ENCODE results near the gene NPFFR1. TPM values are rescaled to one million over a fixed set of nuclear protein-coding genes. Genes with fewer than 3 reads are reported as not detected.

The NPFFR1 gene
- total and polyA plus RNA-seq, 4 donors = under 0.01 TPM; not detected in 3

DNA sequence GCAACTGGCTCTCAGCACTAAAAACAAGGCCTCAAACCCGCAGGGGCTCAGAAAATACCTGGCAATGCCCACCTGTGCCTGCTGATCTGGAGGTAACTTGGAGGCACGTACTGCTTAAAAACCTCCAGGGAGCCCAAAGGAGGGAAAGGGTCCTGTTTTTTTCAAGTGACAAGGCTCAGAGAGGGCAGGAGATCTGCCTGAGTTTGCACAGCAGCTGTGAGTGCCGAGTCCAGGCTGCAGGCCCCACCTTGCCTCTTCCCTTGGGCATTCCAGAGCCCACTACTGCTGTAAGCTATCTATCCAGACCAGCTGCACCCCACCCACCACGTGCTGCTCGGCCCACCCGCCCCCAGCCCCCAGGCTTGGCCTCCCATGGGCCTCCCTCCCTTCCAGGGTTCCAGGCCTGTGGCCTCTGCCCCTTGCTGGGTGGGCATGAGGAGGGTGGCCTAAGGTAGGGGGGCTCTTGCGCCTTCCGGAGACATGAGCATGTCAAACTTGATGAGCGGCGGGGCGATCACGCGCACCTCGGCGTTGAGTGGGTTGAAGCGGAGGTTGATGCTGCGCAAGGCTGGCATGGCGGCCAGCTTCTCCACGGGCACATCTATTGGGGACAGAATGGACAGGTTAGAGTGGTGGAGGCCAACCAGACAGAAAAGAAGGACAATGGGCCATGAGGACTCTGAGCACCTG, 17.2 kb upstream of the NPFFR1 start:
- DNase-seq (ENCODE audit: low spot score) = no peak
- Histone ChIP-seq H3K36me3 (ENCODE audit: control insufficient read depth in 4 of 4, insufficient read depth in 3 of 4, low read depth in 1 of 4, low read length in 3 of 4) (peaks cover 0 to 21% (median 8%) of the 10 kb centered on the region in 4 donors), H3K9me3 (ENCODE audit: control insufficient read depth in 4 of 4, low read length in 3 of 4) (no peaks in the 10 kb centered on the region), H3K4me3 (ENCODE audit: low read depth in 1 of 3, low read length in 3 of 3) (no peak overlapping the region), H3K4me1 (ENCODE audit: control insufficient read depth in 4 of 4, insufficient read depth in 4 of 4, low read length in 3 of 4) (no peaks in the 10 kb centered on the region), H3K9ac (ENCODE audit: low read depth in 1 of 2, low read length in 2 of 2) (no peak overlapping the region), H3K27ac (ENCODE audit: low read depth in 1 of 2, low read length in 2 of 2) (no peak overlapping the region), H3K27me3 (ENCODE audit: control insufficient read depth in 4 of 4, insufficient read depth in 4 of 4, low read length in 3 of 4) (no peaks in the 10 kb centered on the region)
- no peak for TF ChIP-seq YY1 (IDR thresholded peaks at IDR 0.05)
- no peak for TF ChIP-seq HNF4G (IDR thresholded peaks at IDR 0.05)
- no peak for TF ChIP-seq FOXA2 (IDR thresholded peaks at IDR 0.05)
- TF ChIP-seq HNF4A (conservative IDR thresholded peaks at IDR 0.05) = no peak
- 97% methylated on average over 19 of the region's 19 CpGs for WGBS

DNA sequence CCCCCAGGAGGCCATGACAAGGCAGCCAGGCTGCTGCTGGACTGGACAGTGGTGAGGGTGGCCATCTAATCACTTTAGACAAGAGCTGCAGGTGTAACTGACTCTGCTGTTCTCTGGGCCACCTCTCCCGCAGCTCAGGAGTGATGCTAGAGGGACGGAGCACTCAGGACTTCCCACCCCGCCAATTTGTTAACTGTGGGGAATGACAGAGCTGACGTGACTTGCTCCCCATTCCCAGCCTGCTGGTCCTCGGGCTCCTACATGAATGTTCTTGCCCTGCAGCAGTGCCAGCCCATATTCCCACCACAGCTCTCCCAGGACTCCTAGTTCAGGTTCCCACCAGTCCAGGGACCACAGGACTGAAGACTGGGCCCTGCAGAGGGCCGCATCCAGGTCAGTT, 16.7 kb upstream of the NPFFR1 start:
- TF ChIP-seq, protein P1, sequence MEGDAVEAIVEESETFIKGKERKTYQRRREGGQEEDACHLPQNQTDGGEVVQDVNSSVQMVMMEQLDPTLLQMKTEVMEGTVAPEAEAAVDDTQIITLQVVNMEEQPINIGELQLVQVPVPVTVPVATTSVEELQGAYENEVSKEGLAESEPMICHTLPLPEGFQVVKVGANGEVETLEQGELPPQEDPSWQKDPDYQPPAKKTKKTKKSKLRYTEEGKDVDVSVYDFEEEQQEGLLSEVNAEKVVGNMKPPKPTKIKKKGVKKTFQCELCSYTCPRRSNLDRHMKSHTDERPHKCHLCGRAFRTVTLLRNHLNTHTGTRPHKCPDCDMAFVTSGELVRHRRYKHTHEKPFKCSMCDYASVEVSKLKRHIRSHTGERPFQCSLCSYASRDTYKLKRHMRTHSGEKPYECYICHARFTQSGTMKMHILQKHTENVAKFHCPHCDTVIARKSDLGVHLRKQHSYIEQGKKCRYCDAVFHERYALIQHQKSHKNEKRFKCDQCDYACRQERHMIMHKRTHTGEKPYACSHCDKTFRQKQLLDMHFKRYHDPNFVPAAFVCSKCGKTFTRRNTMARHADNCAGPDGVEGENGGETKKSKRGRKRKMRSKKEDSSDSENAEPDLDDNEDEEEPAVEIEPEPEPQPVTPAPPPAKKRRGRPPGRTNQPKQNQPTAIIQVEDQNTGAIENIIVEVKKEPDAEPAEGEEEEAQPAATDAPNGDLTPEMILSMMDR (IDR thresholded peaks at IDR 0.05; ENCODE audit: low read depth, low read length, missing input control) = no peak
- no peak for TF ChIP-seq JUND (IDR thresholded peaks at IDR 0.05)
- TF ChIP-seq FOXA1 (IDR thresholded peaks at IDR 0.05) = no peak
- TF ChIP-seq, protein P2, sequence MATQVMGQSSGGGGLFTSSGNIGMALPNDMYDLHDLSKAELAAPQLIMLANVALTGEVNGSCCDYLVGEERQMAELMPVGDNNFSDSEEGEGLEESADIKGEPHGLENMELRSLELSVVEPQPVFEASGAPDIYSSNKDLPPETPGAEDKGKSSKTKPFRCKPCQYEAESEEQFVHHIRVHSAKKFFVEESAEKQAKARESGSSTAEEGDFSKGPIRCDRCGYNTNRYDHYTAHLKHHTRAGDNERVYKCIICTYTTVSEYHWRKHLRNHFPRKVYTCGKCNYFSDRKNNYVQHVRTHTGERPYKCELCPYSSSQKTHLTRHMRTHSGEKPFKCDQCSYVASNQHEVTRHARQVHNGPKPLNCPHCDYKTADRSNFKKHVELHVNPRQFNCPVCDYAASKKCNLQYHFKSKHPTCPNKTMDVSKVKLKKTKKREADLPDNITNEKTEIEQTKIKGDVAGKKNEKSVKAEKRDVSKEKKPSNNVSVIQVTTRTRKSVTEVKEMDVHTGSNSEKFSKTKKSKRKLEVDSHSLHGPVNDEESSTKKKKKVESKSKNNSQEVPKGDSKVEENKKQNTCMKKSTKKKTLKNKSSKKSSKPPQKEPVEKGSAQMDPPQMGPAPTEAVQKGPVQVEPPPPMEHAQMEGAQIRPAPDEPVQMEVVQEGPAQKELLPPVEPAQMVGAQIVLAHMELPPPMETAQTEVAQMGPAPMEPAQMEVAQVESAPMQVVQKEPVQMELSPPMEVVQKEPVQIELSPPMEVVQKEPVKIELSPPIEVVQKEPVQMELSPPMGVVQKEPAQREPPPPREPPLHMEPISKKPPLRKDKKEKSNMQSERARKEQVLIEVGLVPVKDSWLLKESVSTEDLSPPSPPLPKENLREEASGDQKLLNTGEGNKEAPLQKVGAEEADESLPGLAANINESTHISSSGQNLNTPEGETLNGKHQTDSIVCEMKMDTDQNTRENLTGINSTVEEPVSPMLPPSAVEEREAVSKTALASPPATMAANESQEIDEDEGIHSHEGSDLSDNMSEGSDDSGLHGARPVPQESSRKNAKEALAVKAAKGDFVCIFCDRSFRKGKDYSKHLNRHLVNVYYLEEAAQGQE (IDR thresholded peaks at IDR 0.05) = no peak
- TF ChIP-seq SP1 (IDR thresholded peaks at IDR 0.05) = no peak
- TF ChIP-seq YY1 (IDR thresholded peaks at IDR 0.05) = no peak
- TF ChIP-seq, protein P3, sequence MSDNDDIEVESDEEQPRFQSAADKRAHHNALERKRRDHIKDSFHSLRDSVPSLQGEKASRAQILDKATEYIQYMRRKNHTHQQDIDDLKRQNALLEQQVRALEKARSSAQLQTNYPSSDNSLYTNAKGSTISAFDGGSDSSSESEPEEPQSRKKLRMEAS (IDR thresholded peaks at IDR 0.05) = no peak
- no peak for TF ChIP-seq NR2F2 (IDR thresholded peaks at IDR 0.05)
- no peak for TF ChIP-seq HNF4A (conservative IDR thresholded peaks at IDR 0.05)
- TF ChIP-seq, protein P4, sequence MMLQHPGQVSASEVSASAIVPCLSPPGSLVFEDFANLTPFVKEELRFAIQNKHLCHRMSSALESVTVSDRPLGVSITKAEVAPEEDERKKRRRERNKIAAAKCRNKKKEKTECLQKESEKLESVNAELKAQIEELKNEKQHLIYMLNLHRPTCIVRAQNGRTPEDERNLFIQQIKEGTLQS (IDR thresholded peaks at IDR 0.05) = no peak
- TF ChIP-seq, protein P5, sequence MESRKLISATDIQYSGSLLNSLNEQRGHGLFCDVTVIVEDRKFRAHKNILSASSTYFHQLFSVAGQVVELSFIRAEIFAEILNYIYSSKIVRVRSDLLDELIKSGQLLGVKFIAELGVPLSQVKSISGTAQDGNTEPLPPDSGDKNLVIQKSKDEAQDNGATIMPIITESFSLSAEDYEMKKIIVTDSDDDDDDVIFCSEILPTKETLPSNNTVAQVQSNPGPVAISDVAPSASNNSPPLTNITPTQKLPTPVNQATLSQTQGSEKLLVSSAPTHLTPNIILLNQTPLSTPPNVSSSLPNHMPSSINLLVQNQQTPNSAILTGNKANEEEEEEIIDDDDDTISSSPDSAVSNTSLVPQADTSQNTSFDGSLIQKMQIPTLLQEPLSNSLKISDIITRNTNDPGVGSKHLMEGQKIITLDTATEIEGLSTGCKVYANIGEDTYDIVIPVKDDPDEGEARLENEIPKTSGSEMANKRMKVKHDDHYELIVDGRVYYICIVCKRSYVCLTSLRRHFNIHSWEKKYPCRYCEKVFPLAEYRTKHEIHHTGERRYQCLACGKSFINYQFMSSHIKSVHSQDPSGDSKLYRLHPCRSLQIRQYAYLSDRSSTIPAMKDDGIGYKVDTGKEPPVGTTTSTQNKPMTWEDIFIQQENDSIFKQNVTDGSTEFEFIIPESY (IDR thresholded peaks at IDR 0.05) = no peak
- no peak for TF ChIP-seq RXRA (IDR thresholded peaks at IDR 0.05)
- no peak for TF ChIP-seq TAF1 (conservative IDR thresholded peaks at IDR 0.05)
- TF ChIP-seq RAD21 (IDR thresholded peaks at IDR 0.05) = no peak
- TF ChIP-seq HNF4G (IDR thresholded peaks at IDR 0.05) = no peak
- TF ChIP-seq GABPA (IDR thresholded peaks at IDR 0.05 in 1 of 2, conservative IDR thresholded peaks at IDR 0.05 in 1 of 2) = no peak
- no peak for TF ChIP-seq EGR1 (IDR thresholded peaks at IDR 0.05; ENCODE audit: low read depth in 2 of 2)
- TF ChIP-seq FOXA2 (IDR thresholded peaks at IDR 0.05) = no peak
- H3K27me3 ChIP-seq (ENCODE audit: control insufficient read depth in 4 of 4, insufficient read depth in 4 of 4, low read length in 3 of 4) = no peaks in the 10 kb centered on the region
- H3K27ac ChIP-seq (ENCODE audit: low read depth in 1 of 2, low read length in 2 of 2) = no peak overlapping the region
- H3K4me3 ChIP-seq (ENCODE audit: low read depth in 1 of 3, low read length in 3 of 3) = no peak overlapping the region
- H3K4me1 ChIP-seq (ENCODE audit: control insufficient read depth in 4 of 4, insufficient read depth in 4 of 4, low read length in 3 of 4) = no peaks in the 10 kb centered on the region
- no peak for DNase-seq (ENCODE audit: low spot score)
- no peaks in the 10 kb centered on the region for H3K9me3 ChIP-seq (ENCODE audit: control insufficient read depth in 4 of 4, low read length in 3 of 4)
- H3K9ac ChIP-seq (ENCODE audit: low read depth in 1 of 2, low read length in 2 of 2) = no peak overlapping the region
- WGBS = 97% methylated on average over 6 of the region's 6 CpGs
- H3K36me3 ChIP-seq (ENCODE audit: control insufficient read depth in 4 of 4, insufficient read depth in 3 of 4, low read depth in 1 of 4, low read length in 3 of 4) = peaks cover 0 to 21% (median 8%) of the 10 kb centered on the region in 4 donors
